MM.1S (cell line): ENCODE results near the gene KLHL5.
A peak's percentile ranks its signal among the peaks of the same experiment; 100 is the strongest.

Experiments
- DNase-seq: peaks from one replicate; pipeline ENCODE4 v3.0.0-alpha.2; 2015
- H2AFZ ChIP-seq: fragments of 300-600 bp; sonication (generic); 2 replicates; pipeline ENCODE4 v1.6.0; 2016; ENCODE audit warnings: antibody characterized with exemption, low read length
- H3F3A ChIP-seq: fragments of 300-600 bp; sonication (generic); 2 replicates; pipeline ENCODE4 v1.6.1; 2016; ENCODE audit warnings: mild to moderate bottlenecking, antibody characterized with exemption, low read length, moderate library complexity, mixed read lengths; ENCODE audit not compliant: insufficient read depth
- H3K27ac ChIP-seq: fragments of 300-600 bp; sonication (generic); 2 replicates; pipeline ENCODE4 v1.5.1; 2016; ENCODE audit warnings: mild to moderate bottlenecking, low read length
- H3K27me3 ChIP-seq: fragments of 300-600 bp; sonication (generic); replicated peaks from 2 replicates; pipeline ENCODE4 v1.6.0; 2016; ENCODE audit warnings: low read length; ENCODE audit not compliant: insufficient read depth
- H3K36me3 ChIP-seq: fragments of 300-600 bp; sonication (generic); replicated peaks from 2 replicates; pipeline ENCODE4 v1.6.1; 2016; ENCODE audit warnings: mild to moderate bottlenecking, low read length, mixed read lengths; ENCODE audit not compliant: insufficient read depth
- H3K4me1 ChIP-seq: fragments of 300-600 bp; sonication (generic); 2 replicates; pipeline ENCODE4 v1.6.1; 2016; ENCODE audit warnings: low read length, mixed read lengths
- H3K4me2 ChIP-seq: fragments of 300-600 bp; sonication (generic); 2 replicates; pipeline ENCODE4 v1.6.0; 2016; ENCODE audit warnings: low read depth, low read length
- H3K4me3 ChIP-seq: fragments of 300-600 bp; sonication (generic); 2 replicates; pipeline ENCODE4 v1.5.1; 2016; ENCODE audit warnings: low read length, mixed read lengths
- H3K79me2 ChIP-seq: fragments of 300-600 bp; sonication (generic); 2 replicates; pipeline ENCODE4 v1.6.1; 2016; ENCODE audit warnings: mixed run types, low read length, mixed read lengths
- H3K9ac ChIP-seq: fragments of 300-600 bp; sonication (generic); 2 replicates; pipeline ENCODE4 v1.6.1; 2016; ENCODE audit warnings: low read length, mixed read lengths
- H3K9me2 ChIP-seq: fragments of 300-600 bp; sonication (generic); replicated peaks from 2 replicates; pipeline ENCODE4 v1.6.1; 2016; ENCODE audit warnings: mild to moderate bottlenecking, low read length, mixed read lengths; ENCODE audit not compliant: insufficient read depth
- H3K9me3 ChIP-seq: fragments of 300-600 bp; sonication (generic); replicated peaks from 2 replicates; pipeline ENCODE4 v1.6.1; 2016; ENCODE audit warnings: mild to moderate bottlenecking, low read length, mixed read lengths; ENCODE audit not compliant: insufficient read depth
- H4K20me1 ChIP-seq: fragments of 300-600 bp; sonication (generic); 2 replicates; pipeline ENCODE4 v1.6.1; 2016; ENCODE audit warnings: mild to moderate bottlenecking, low read length, moderate library complexity, mixed read lengths; ENCODE audit not compliant: insufficient read depth
- EZH2 ChIP-seq: fragments of 300-600 bp; sonication (generic); optimal IDR thresholded peaks from 2 replicates; pipeline ENCODE3; 2017; ENCODE audit warnings: low read depth, mild to moderate bottlenecking, antibody characterized with exemption, low read length, mixed read lengths
- EZH2phosphoT487 ChIP-seq: fragments of 300-600 bp; sonication (generic); IDR thresholded peaks from 2 replicates; pipeline ENCODE4 v1.6.1; 2018; ENCODE audit warnings: antibody characterized with exemption, low read length
- TF ChIP-seq, protein P1 (sequence below): fragments of 300-600 bp; sonication (generic); IDR thresholded peaks from 2 replicates; pipeline ENCODE4 v1.5.1; 2016; ENCODE audit warnings: antibody characterized with exemption, low read length, mixed read lengths

The KLHL5 gene

DNA sequence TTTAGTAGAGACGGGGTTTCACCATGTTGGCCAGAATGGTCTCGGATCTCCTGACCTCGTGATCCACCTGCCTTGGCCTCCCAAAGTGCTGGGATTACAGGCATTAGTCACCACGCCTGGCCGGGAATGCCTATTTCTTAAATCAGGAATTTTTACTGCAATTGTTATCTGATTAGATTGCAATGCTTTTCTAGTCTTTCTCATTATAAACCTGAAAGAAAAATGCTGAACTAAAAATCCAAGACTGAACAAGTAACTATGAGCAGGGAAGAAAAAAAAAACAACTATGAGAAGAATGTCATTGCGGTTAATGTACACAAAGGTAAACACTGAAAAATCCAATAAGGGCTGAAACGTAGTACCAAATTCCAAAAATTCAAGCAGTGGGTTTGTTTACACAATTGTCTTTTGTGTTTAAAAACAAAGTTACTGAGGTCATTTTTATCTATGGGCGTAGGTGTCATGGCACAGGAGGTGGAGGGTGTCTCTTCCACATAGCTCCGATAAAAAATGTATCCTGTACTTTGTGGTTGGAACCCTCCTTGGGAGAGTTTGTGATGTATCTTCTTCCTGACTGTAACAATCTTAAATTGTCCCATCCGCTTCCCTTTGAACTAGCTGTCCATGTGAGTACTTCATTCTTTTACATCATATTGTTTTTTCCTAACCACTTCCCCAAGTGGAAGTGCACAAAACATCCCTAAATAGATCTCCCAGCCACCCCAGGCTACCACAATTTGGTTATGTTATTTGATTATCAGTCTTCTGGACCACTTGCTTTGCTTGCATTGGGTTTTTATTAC is 18.8 kb upstream of the KLHL5 start:
- Histone ChIP-seq H2AFZ (peak overlapping the region; percentile 76), H3K9ac (peak overlapping the region; percentile 56; the same call in 1 of the 2 replicates), H3K27ac (peak overlapping the region; percentile 62; the same call in 1 of the 2 replicates), H3K79me2 (peaks cover 30% of the 10 kb centered on the region), H3K4me3 (peak overlapping the region; percentile 69), H3K36me3 (no peaks in the 10 kb centered on the region), H3K9me2 (no peaks in the 10 kb centered on the region), H3F3A (peaks cover 16% of the 10 kb centered on the region), H3K4me2 (peak overlapping the region; percentile 76), H4K20me1 (no peaks in the 10 kb centered on the region), H3K4me1 (peaks cover 33% of the 10 kb centered on the region), H3K9me3 (no peaks in the 10 kb centered on the region), H3K27me3 (no peaks in the 10 kb centered on the region)
- TF ChIP-seq, protein P1, sequence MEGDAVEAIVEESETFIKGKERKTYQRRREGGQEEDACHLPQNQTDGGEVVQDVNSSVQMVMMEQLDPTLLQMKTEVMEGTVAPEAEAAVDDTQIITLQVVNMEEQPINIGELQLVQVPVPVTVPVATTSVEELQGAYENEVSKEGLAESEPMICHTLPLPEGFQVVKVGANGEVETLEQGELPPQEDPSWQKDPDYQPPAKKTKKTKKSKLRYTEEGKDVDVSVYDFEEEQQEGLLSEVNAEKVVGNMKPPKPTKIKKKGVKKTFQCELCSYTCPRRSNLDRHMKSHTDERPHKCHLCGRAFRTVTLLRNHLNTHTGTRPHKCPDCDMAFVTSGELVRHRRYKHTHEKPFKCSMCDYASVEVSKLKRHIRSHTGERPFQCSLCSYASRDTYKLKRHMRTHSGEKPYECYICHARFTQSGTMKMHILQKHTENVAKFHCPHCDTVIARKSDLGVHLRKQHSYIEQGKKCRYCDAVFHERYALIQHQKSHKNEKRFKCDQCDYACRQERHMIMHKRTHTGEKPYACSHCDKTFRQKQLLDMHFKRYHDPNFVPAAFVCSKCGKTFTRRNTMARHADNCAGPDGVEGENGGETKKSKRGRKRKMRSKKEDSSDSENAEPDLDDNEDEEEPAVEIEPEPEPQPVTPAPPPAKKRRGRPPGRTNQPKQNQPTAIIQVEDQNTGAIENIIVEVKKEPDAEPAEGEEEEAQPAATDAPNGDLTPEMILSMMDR, result no peak
- TF ChIP-seq EZH2phosphoT487 (no peak), EZH2 (no peak)
- DNase-seq, result no peak

GRCh38 chr4:39043861-39044363 is 18.1 kb upstream of the KLHL5 start:
- peak; percentile 30 for DNase-seq
- H3K9me3 ChIP-seq, result no peaks in the 10 kb centered on the region
- peak overlapping the region; percentile 69 for H3K4me3 ChIP-seq
- peak overlapping the region; percentile 56; the same call in 1 of the 2 replicates for H3K9ac ChIP-seq
- H3K27me3 ChIP-seq, result no peaks in the 10 kb centered on the region
- TF ChIP-seq EZH2, result no peak
- TF ChIP-seq, protein P1, result no peak
- no peak for TF ChIP-seq EZH2phosphoT487
- peak overlapping the region; percentile 62; the same call in 1 of the 2 replicates for H3K27ac ChIP-seq
- peaks cover 33% of the 10 kb centered on the region for H3K79me2 ChIP-seq
- peak overlapping the region; percentile 76 for H2AFZ ChIP-seq
- H3K4me2 ChIP-seq, result peak overlapping the region; percentile 76
- H4K20me1 ChIP-seq, result no peaks in the 10 kb centered on the region
- peaks cover 17% of the 10 kb centered on the region for H3F3A ChIP-seq
- H3K9me2 ChIP-seq, result no peaks in the 10 kb centered on the region
- H3K36me3 ChIP-seq, result no peaks in the 10 kb centered on the region
- peaks cover 38% of the 10 kb centered on the region for H3K4me1 ChIP-seq

- Histone ChIP-seq H3K4me1 (peaks cover 40% of the 10 kb centered on the region), H3K27ac (peak overlapping the region; percentile 62; the same call in 1 of the 2 replicates), H2AFZ (peak overlapping the region; percentile 76)
Measured at GRCh38 chr4:39044364-39044955, 17.6 kb upstream of the KLHL5 start.

More at GRCh38 chr4:39044364-39044955, 17.6 kb upstream of the KLHL5 start:
- H4K20me1 ChIP-seq, result no peaks in the 10 kb centered on the region
- peaks cover 17% of the 10 kb centered on the region for H3F3A ChIP-seq
- no peaks in the 10 kb centered on the region for H3K36me3 ChIP-seq
- H3K4me2 ChIP-seq, result peak overlapping the region; percentile 76
- H3K9me3 ChIP-seq, result no peaks in the 10 kb centered on the region
- DNase-seq, result peak; percentile 94
- H3K79me2 ChIP-seq, result peaks cover 37% of the 10 kb centered on the region
- H3K27me3 ChIP-seq, result no peaks in the 10 kb centered on the region
- peak overlapping the region; percentile 56; the same call in 1 of the 2 replicates for H3K9ac ChIP-seq
- no peaks in the 10 kb centered on the region for H3K9me2 ChIP-seq
- TF ChIP-seq EZH2phosphoT487, result no peak
- TF ChIP-seq, protein P1, result 0 out of 2 replicates have a peak, but pooled peaks have one; percentile 6
- peak overlapping the region; percentile 69 for H3K4me3 ChIP-seq
